HCT116 (cell line): ENCODE data around the gene GJC3.

Experiments
- EZH2 ChIP-seq: fragments of 200-600 bp; sonication (generic); IDR thresholded peaks from 2 replicates; pipeline ENCODE4 v1.6.1; 2017; ENCODE audit warnings: antibody characterized with exemption, mixed run types
- POLR2A ChIP-seq: IDR thresholded peaks from 2 replicates; pipeline ENCODE4 v1.7.0; 2011; ENCODE audit warnings: borderline replicate concordance; ENCODE audit not compliant: insufficient read depth, insufficient read length; ENCODE audit errors: extremely low read depth
- POLR2AphosphoS5 ChIP-seq: IDR thresholded peaks from 2 replicates; pipeline ENCODE4 v1.6.1; 2011; ENCODE audit warnings: mild to moderate bottlenecking, low read depth, low read length, moderate library complexity
- RAD21 ChIP-seq: IDR thresholded peaks from 2 replicates; pipeline ENCODE4 v1.6.1; 2012; ENCODE audit warnings: low read depth, mild to moderate bottlenecking
- TF ChIP-seq, protein P1 (sequence below), 3 experiments: fragments of 200-600 bp in 1 of 3; sonication (generic) in 1 of 3; IDR thresholded peaks in 2 of 3; conservative IDR thresholded peaks in 1 of 3; 2 replicates each; pipeline ENCODE4 v1.5.1; 2012 to 2017; ENCODE audit warnings: low read depth in 2 of 3, low read length in 2 of 3, antibody characterized with exemption in 1 of 3, borderline replicate concordance in 1 of 3, control low read depth in 1 of 3, mild to moderate bottlenecking in 1 of 3, mixed read lengths in 1 of 3, mixed run types in 1 of 3, moderate library complexity in 1 of 3; ENCODE audit not compliant: insufficient read depth in 1 of 3
- TF ChIP-seq, protein P2 (sequence below): IDR thresholded peaks from 2 replicates; pipeline ENCODE4 v1.6.1; 2012

DNA sequence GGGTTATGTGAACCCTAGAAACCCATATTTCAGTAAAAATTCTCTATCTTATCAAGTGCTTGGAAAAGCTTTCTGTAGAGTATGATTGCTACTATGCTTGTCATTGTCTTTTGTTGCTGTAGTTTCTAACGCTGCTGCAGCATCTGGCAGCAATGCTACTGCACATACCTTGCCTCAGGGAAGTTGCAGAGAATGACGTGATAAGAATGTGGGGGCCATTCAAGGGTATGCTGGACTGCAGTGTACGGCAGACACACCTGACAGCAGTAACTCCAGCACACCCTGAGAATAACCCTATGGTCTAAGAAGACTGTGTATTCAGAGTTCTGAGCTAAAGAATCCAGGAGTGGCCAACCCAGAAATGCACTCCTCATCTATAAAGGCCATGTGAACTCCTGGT lies 30.6 kb downstream of the GJC3 start:
- TF ChIP-seq, protein P1, sequence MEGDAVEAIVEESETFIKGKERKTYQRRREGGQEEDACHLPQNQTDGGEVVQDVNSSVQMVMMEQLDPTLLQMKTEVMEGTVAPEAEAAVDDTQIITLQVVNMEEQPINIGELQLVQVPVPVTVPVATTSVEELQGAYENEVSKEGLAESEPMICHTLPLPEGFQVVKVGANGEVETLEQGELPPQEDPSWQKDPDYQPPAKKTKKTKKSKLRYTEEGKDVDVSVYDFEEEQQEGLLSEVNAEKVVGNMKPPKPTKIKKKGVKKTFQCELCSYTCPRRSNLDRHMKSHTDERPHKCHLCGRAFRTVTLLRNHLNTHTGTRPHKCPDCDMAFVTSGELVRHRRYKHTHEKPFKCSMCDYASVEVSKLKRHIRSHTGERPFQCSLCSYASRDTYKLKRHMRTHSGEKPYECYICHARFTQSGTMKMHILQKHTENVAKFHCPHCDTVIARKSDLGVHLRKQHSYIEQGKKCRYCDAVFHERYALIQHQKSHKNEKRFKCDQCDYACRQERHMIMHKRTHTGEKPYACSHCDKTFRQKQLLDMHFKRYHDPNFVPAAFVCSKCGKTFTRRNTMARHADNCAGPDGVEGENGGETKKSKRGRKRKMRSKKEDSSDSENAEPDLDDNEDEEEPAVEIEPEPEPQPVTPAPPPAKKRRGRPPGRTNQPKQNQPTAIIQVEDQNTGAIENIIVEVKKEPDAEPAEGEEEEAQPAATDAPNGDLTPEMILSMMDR (IDR thresholded peaks at IDR 0.05 in 2 of 3, conservative IDR thresholded peaks at IDR 0.05 in 1 of 3; ENCODE audit: borderline replicate concordance in 1 of 3, insufficient read depth in 1 of 3, low read depth in 2 of 3, low read length in 2 of 3) = no peak
- TF ChIP-seq EZH2 = no peak
- no peak for TF ChIP-seq RAD21
- TF ChIP-seq, protein P2, sequence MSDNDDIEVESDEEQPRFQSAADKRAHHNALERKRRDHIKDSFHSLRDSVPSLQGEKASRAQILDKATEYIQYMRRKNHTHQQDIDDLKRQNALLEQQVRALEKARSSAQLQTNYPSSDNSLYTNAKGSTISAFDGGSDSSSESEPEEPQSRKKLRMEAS = no peak
- TF ChIP-seq POLR2AphosphoS5 = no peak
- no peak for TF ChIP-seq POLR2A
